ENCODE measurements around the gene SULT1C2.
"Not testable (repeated sequence)": the region's sequence is repeated elsewhere in the genome, so short reads cannot be mapped to it uniquely, and the experiment has no call there.

Gene SULT1C2

DNA sequence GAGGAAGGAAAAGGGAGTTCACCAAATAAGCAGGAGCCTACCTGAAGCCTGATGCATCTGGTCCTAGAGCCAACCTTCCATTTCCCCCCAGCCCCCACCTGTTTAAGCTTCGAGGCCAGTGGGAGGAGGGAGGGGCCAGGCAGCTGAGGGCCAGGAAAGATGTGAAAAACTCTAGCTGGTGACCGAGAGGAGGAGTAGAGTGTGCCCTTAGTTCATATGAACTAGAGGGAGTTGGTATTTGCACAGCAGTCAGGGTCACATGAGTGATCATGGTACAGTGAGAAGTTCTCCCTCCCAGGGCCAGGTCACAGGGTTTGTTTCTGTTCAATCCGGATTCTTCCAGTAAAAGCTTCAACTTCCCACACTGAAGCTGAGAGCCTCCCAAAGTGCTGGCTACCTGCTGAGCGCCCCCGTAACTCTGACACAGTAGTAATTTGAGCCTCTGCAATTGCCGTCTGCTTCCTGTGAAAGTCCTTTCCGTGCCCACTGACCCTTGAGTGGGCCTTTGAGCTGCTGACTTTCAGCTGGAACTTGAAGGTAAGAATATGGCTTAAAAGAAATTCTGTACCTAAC lies at the start of gene SULT1C2:
SULT1C2 (plus strand) TSS at position 362 of the 573 bp plus-strand sequence. CDS start 4,773 bp downstream, outside the sequence.
- DNase-seq: peak; percentile 63

- DNase-seq: no peak
Measured at GRCh38 chr2:108239786-108240185, 48.9 kb upstream of the SULT1C2 start, which contains the start of gene SULT1C3. TSS of gene SULT1C3 (plus strand) at chr2:108239968. CDS start at chr2:108247195, 7,227 bp downstream.

GRCh38 chr2:108240966-108241365 lies 47.7 kb upstream of the SULT1C2 start:
- DNase-seq: no peak

DNA sequence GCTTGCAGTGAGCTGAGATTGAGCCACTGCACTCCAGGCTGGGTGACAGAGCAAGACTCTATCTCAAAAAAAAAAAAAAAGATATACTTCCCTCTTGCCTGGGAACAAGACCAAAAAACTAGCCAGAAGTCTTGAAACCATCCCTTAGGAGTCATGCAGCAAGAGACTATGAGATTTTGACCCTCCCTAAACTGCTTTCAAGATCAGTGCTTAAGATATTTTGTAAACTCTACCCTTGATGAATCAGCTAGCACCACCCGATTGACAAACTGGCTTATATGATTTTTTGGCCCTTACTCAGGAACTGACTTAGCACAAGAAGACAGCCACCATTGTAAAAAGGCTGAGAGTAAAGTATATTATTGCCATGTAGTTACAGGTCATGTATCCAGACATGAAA lies 45.1 kb upstream of the SULT1C2 start:
- no peak for DNase-seq

- no peak for DNase-seq
Measured at GRCh38 chr2:108244667-108245414, 43.9 kb upstream of the SULT1C2 start.

- no peak for DNase-seq
Measured at GRCh38 chr2:108253106-108253505, 35.6 kb upstream of the SULT1C2 start.

DNA sequence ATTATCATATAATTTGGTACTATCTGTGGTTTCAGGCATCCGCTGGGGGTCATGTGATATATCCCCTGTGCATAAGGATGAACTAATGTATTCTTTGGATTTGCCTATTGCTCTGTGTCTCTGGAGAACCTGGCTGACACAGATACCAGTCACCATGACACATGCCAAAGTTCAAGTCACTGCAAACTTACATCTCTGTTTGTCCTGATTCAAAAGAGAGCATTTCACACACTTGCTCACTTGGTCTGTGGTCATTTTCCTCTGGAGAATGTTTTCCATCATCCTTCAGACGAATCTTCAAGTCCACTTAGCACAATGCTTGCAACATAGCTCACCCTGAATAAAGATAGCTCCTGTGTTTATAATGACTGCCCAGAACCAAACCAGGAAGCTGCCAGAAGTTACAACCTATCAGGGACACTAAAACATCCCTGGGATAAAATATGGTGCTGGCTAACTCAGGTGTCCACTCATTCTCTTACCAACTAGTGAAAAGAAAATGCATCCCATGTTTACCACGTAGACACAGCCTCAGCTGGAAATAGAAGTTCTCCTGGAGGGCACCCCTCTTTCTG lies 30.9 kb upstream of the SULT1C2 start:
- no peak for DNase-seq

DNA sequence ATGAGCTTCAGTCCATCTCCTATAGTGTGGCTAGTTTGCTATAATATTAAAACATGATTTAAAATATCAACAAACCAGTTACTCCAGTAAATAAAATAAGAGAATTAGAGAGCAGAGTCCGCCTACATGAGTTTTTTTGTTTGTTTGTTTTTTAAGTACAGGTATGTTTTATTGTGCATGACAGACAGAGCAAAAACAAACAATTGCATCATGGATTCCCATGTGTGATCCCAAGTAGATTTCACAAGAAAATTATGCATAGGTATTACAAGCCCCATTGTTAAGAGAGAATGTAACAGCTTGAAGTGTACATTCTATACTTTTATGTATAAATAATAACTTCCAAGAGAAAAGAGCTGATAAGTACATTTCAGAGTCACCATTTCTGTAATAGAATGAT lies 27.9 kb upstream of the SULT1C2 start:
- no peak for DNase-seq

DNA sequence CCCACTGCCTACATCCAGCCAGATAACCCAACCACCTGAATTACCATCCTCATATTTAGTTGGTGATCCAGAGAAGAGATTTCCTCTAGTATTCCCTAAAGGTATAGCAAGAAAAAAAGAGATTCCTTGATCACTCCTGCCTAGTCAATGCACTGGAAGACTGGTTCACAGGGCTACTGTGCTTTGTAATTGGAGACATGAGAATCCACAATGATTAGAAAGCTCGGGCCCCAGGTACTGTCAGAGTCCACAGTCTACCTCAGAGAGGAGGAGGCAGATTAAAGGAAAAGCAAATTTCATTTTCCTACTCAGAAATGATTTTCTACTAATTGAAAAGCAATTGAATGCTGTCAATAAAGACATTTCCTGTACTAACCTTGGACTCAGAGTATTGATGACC lies 26.7 kb upstream of the SULT1C2 start:
- no peak for DNase-seq

- peak; percentile 31 for DNase-seq
Measured at GRCh38 chr2:108263401-108263800, 25.3 kb upstream of the SULT1C2 start.

- DNase-seq: no peak
Measured at GRCh38 chr2:108266218-108266617, 22.5 kb upstream of the SULT1C2 start.

- no peak for DNase-seq
Measured at GRCh38 chr2:108267101-108267500, 21.6 kb upstream of the SULT1C2 start.

GRCh38 chr2:108268001-108268400 lies 20.7 kb upstream of the SULT1C2 start:
- no peak for DNase-seq

DNA sequence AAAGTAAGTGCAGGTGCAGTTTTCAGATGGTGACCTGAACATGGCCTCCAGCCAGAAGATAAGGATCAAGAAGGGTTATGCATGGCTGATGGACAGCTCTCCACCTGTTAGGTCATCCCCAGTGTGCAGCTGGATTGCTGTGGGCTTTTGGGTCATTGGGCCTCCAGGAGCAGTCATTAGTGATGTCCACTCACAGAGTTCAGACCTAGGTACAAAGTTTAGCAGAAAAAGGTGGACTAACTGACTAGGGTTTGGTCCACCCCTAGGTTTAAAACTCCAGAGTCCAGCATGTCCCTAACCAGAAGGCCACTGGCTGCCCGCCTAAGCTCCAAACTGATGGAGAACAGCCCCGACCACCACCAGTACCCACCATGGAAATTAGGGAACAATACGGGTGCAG lies 18.3 kb upstream of the SULT1C2 start:
- DNase-seq: no peak

GRCh38 chr2:108270768-108271506 lies 17.8 kb upstream of the SULT1C2 start:
- DNase-seq: no peak

- DNase-seq: no peak
Measured at GRCh38 chr2:108271691-108272253, 16.9 kb upstream of the SULT1C2 start.

DNA sequence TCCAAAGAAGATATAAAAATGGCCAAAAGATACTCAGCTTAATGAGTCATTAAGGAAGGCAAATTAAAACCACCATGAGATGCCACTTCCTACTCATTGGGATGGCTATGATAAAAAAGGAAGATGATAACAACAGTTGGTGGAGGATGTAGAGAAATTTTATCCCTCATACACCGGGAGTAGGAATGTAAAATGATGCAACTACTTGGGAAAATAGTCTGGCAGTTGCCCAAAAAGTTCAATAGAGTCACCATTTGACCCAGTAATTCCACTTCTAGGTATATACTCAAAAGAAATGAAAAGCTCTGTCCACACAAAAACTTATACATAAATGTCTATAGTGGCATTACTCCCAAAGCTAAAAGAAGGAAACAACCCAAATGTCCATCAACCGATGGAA lies 10.1 kb upstream of the SULT1C2 start:
- no peak for DNase-seq

- no peak for DNase-seq
Measured at GRCh38 chr2:108279468-108279867, 9.2 kb upstream of the SULT1C2 start.

GRCh38 chr2:108280466-108280865 lies 8.2 kb upstream of the SULT1C2 start:
- DNase-seq: no peak

DNA sequence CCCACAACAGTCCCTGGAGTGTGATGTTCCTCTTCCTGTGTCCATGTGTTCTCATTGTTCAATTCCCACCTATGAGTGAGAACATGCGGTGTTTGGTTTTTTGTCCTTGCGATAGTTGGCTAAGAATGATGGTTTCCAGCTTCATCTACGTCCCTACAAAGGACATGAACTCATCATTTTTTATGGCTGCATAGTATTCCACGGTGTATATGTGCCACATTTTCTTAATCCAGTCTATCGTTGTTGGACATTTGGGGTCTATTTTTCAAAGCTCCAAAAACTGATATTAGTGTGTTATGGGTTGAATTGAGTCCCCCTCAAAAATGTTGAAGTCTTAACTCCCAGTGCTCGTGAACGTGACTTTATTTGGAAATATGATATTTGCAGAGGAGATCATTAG lies 4.1 kb upstream of the SULT1C2 start:
- DNase-seq: not testable (repeated sequence)

GRCh38 chr2:108285616-108286015 lies 3.1 kb upstream of the SULT1C2 start:
- no peak for DNase-seq

DNA sequence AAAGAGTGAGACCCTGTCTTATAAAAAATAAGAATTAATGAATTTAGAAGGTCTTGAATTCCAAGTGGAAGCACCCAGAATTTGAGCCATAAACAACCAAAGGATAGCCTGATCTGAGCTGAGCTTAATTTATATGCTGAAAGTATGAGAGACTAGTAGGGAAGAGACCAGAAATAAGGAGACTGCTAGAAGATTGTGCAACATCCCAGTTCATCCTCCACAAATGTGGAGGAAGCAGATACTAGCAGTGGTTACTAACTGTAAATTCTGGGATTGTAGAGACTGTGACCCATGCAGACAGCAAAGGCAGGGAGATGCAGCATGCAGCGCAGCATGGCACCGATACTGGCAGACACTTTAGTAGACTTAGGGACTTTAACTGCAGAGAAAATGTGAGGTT lies 1.5 kb upstream of the SULT1C2 start:
- DNase-seq: no peak

- DNase-seq: no peak
Measured at GRCh38 chr2:108293850-108294249, 5.2 kb downstream of the SULT1C2 start.

Data from NCI-H345 (cell line).